ENCODE data around the gene CDKN2B-AS1.
A peak's percentile ranks its signal among the peaks of the same experiment; 100 is the strongest.

Gene CDKN2B-AS1

GRCh38 chr9:21984101-21984500 is 10.5 kb upstream of the CDKN2B-AS1 start (continued):
- TF ChIP-seq PRDM2 (tag by site-specific recombination; IDR thresholded peaks at IDR 0.05; ENCODE audit: borderline replicate concordance): no peak

GRCh38 chr9:21985964-21986667 is 8.5 kb upstream of the CDKN2B-AS1 start:
- peaks cover 38% of the 10 kb centered on the region for H3K4me1 ChIP-seq (ENCODE audit: control insufficient read depth, insufficient read depth, low read length)
- H3K27ac ChIP-seq (ENCODE audit: extremely low read depth, low read depth, low read length): no peak overlapping the region
- no peaks in the 10 kb centered on the region for H3K9me3 ChIP-seq (ENCODE audit: control insufficient read depth, insufficient read depth, low read depth, low read length)
- TF ChIP-seq ELK4 (IDR thresholded peaks at IDR 0.05; ENCODE audit: borderline replicate concordance, low read depth, low read length): no peak
- TF ChIP-seq ZNF16 (tag by site-specific recombination; IDR thresholded peaks at IDR 0.05; ENCODE audit: low read depth): no peak
- no peak for TF ChIP-seq ZNF677 (tag by site-specific recombination; IDR thresholded peaks at IDR 0.05)
- TF ChIP-seq GLIS1 (tag by site-specific recombination; IDR thresholded peaks at IDR 0.05): no peak
- TF ChIP-seq MYNN (tag by site-specific recombination; IDR thresholded peaks at IDR 0.05; ENCODE audit: borderline replicate concordance): peak; percentile 69
- ChIA-PET POLR2A (interaction anchor here (1.1 to 7.8 kb wide), 5 partner anchors 9 to 253 kb away, joined by 3 to 51 read pairs (median 8); partner anchors contain the start of genes CDKN2A, CDKN2B and CDKN2B-AS1), CTCF (interaction anchor here (0.6 to 1.4 kb wide), 5 partner anchors 9 to 321 kb away, joined by 3 to 10 read pairs (median 4); partner anchors contain the start of gene CDKN2B)
- H3K36me3 ChIP-seq (ENCODE audit: control insufficient read depth in 2 of 2, insufficient read depth in 1 of 2, low read length in 2 of 2): peaks cover 0 to 19% of the 10 kb centered on the region in 2 experiments; a peak in 1 of 3 replicates
- H3K4me3 ChIP-seq (ENCODE audit: low read depth, low read length): no peak overlapping the region; the same call in 1 of the 2 replicates

GRCh38 chr9:21988056-21988990 is 6.3 kb upstream of the CDKN2B-AS1 start:
- peaks cover 25% of the 10 kb centered on the region for H3K4me1 ChIP-seq (ENCODE audit: control insufficient read depth, insufficient read depth, low read length)
- ChIA-PET CTCF (interaction anchor here (0.9 to 4.6 kb wide), 5 partner anchors 14 to 251 kb away, joined by 3 to 45 read pairs (median 4); partner anchors contain the start of gene CDKN2B), POLR2A (interaction anchor here (0.8 kb wide), 1 partner anchor 21 kb away, joined by 3 read pairs; the partner anchor contains the start of gene CDKN2B)
- H3K9me3 ChIP-seq (ENCODE audit: control insufficient read depth, insufficient read depth, low read depth, low read length): no peaks in the 10 kb centered on the region
- peak overlapping the region; percentile 64 for H3K27ac ChIP-seq (ENCODE audit: extremely low read depth, low read depth, low read length)
- peaks cover 0 to 19% of the 10 kb centered on the region in 2 experiments; a peak in 1 of 3 replicates for H3K36me3 ChIP-seq (ENCODE audit: control insufficient read depth in 2 of 2, insufficient read depth in 1 of 2, low read length in 2 of 2)
- H3K4me3 ChIP-seq (ENCODE audit: low read depth, low read length): peak overlapping the region; percentile 37
- TF ChIP-seq YY2 (tag by site-specific recombination; IDR thresholded peaks at IDR 0.05) (no peak), ZNF174 (tag by site-specific recombination; IDR thresholded peaks at IDR 0.05) (no peak), ZNF785 (tag by site-specific recombination; IDR thresholded peaks at IDR 0.05) (no peak), ZBTB10 (tag by site-specific recombination; IDR thresholded peaks at IDR 0.05) (no peak), ZNF280D (tag by site-specific recombination; IDR thresholded peaks at IDR 0.05) (no peak), ZFP3 (tag by site-specific recombination; IDR thresholded peaks at IDR 0.05; ENCODE audit: low read depth) (no peak), ZNF146 (tag by site-specific recombination; IDR thresholded peaks at IDR 0.05) (no peak), ZNF221 (tag by site-specific recombination; IDR thresholded peaks at IDR 0.05; ENCODE audit: borderline replicate concordance) (no peak), ZFHX2 (tag by site-specific recombination; conservative IDR thresholded peaks at IDR 0.05) (no peak), ZNF354C (tag by site-specific recombination; IDR thresholded peaks at IDR 0.05; ENCODE audit: borderline replicate concordance, low read depth) (no peak)
